ENCODE results near the gene USP32. TPM values are rescaled to one million over a fixed set of nuclear protein-coding genes. Genes with fewer than 3 reads are reported as not detected.

USP32 gene
- total and polyA plus RNA-seq, 2 donors from 2014 or later, result 14.6 to 53.1 TPM

GRCh38 chr17:60415146-60415545 lies 23.2 kb upstream of the USP32 start:
- no peaks in the 10 kb centered on the region for H3K36me3 ChIP-seq (ENCODE audit: control insufficient read depth in 2 of 3, insufficient read depth in 3 of 3, low read length in 3 of 3)
- no peak overlapping the region for H3K4me3 ChIP-seq (ENCODE audit: low read length in 3 of 3)
- TF ChIP-seq CTCF (IDR thresholded peaks at IDR 0.05; ENCODE audit: borderline replicate concordance, extremely low read depth, insufficient read depth), result no peak
- no peaks in the 10 kb centered on the region for H3K27me3 ChIP-seq (ENCODE audit: control insufficient read depth, insufficient read depth, low read length)
- no peaks in the 10 kb centered on the region for H3K9me3 ChIP-seq (ENCODE audit: control insufficient read depth in 2 of 3, insufficient read depth in 1 of 3, low read length in 3 of 3)
- no peaks in the 10 kb centered on the region for H3K4me1 ChIP-seq (ENCODE audit: control insufficient read depth in 2 of 3, insufficient read depth in 2 of 3, low read depth in 1 of 3, low read length in 3 of 3)
- no peak for FAIRE-seq
- intact Hi-C loops (cut with DNase I), result no loop called here
- H3K9ac ChIP-seq (ENCODE audit: low read length in 3 of 3), result no peak overlapping the region
- H3K27ac ChIP-seq (ENCODE audit: low read depth in 2 of 2, low read length in 2 of 2), result no peak overlapping the region
- peak in 1 of 5 donors; percentile 2 for DNase-seq

GRCh38 chr17:60412701-60413100 lies 20.8 kb upstream of the USP32 start:
- H3K27ac ChIP-seq (ENCODE audit: low read depth in 2 of 2, low read length in 2 of 2), result no peak overlapping the region
- intact Hi-C loops (cut with DNase I), result no loop called here
- no peak for TF ChIP-seq CTCF (IDR thresholded peaks at IDR 0.05; ENCODE audit: borderline replicate concordance, extremely low read depth, insufficient read depth)
- FAIRE-seq (no peak), DNase-seq (no peak)
- no peak overlapping the region for H3K9ac ChIP-seq (ENCODE audit: low read length in 3 of 3)
- no peaks in the 10 kb centered on the region for H3K27me3 ChIP-seq (ENCODE audit: control insufficient read depth, insufficient read depth, low read length)
- H3K4me1 ChIP-seq (ENCODE audit: control insufficient read depth in 2 of 3, insufficient read depth in 2 of 3, low read depth in 1 of 3, low read length in 3 of 3), result no peaks in the 10 kb centered on the region
- H3K36me3 ChIP-seq (ENCODE audit: control insufficient read depth in 2 of 3, insufficient read depth in 3 of 3, low read length in 3 of 3), result no peaks in the 10 kb centered on the region
- H3K9me3 ChIP-seq (ENCODE audit: control insufficient read depth in 2 of 3, insufficient read depth in 1 of 3, low read length in 3 of 3), result no peaks in the 10 kb centered on the region
- no peak overlapping the region for H3K4me3 ChIP-seq (ENCODE audit: low read length in 3 of 3)

GRCh38 chr17:60410001-60410400 lies 18.1 kb upstream of the USP32 start:
- intact Hi-C loops (cut with DNase I), result no loop called here
- DNase-seq (peak in 1 of 5 donors; percentile 5), FAIRE-seq (no peak)
- H3K9me3 ChIP-seq (ENCODE audit: control insufficient read depth in 2 of 3, insufficient read depth in 1 of 3, low read length in 3 of 3), result no peaks in the 10 kb centered on the region
- H3K9ac ChIP-seq (ENCODE audit: low read length in 3 of 3), result no peak overlapping the region
- H3K27me3 ChIP-seq (ENCODE audit: control insufficient read depth, insufficient read depth, low read length), result no peaks in the 10 kb centered on the region
- TF ChIP-seq CTCF (IDR thresholded peaks at IDR 0.05; ENCODE audit: borderline replicate concordance, extremely low read depth, insufficient read depth), result no peak
- H3K4me1 ChIP-seq (ENCODE audit: control insufficient read depth in 2 of 3, insufficient read depth in 2 of 3, low read depth in 1 of 3, low read length in 3 of 3), result no peaks in the 10 kb centered on the region
- H3K27ac ChIP-seq (ENCODE audit: low read depth in 2 of 2, low read length in 2 of 2), result no peak overlapping the region
- H3K36me3 ChIP-seq (ENCODE audit: control insufficient read depth in 2 of 3, insufficient read depth in 3 of 3, low read length in 3 of 3), result no peaks in the 10 kb centered on the region
- no peak overlapping the region for H3K4me3 ChIP-seq (ENCODE audit: low read length in 3 of 3)

- Histone ChIP-seq H3K4me1 (ENCODE audit: control insufficient read depth in 2 of 3, insufficient read depth in 2 of 3, low read depth in 1 of 3, low read length in 3 of 3) (no peaks in the 10 kb centered on the region), H3K27me3 (ENCODE audit: control insufficient read depth, insufficient read depth, low read length) (no peaks in the 10 kb centered on the region), H3K9me3 (ENCODE audit: control insufficient read depth in 2 of 3, insufficient read depth in 1 of 3, low read length in 3 of 3) (no peaks in the 10 kb centered on the region), H3K36me3 (ENCODE audit: control insufficient read depth in 2 of 3, insufficient read depth in 3 of 3, low read length in 3 of 3) (no peaks in the 10 kb centered on the region), H3K4me3 (ENCODE audit: low read length in 3 of 3) (no peak overlapping the region), H3K27ac (ENCODE audit: low read depth in 2 of 2, low read length in 2 of 2) (no peak overlapping the region), H3K9ac (ENCODE audit: low read length in 3 of 3) (no peak overlapping the region)
- no peak for DNase-seq
- no peak for FAIRE-seq
- TF ChIP-seq CTCF (IDR thresholded peaks at IDR 0.05; ENCODE audit: borderline replicate concordance, extremely low read depth, insufficient read depth), result no peak
- intact Hi-C loops (cut with DNase I), result no loop called here
These were observed 15.0 kb upstream of the USP32 start for GRCh38 chr17:60406887-60407286.
